ENCODE data around the gene HUS1.

The HUS1 gene

GRCh38 chr7:47979832-47980181 lies 392 bp upstream of the HUS1 start:
- no peak for DNase-seq (ENCODE audit: low read depth)

- DNase-seq (ENCODE audit: low read depth), result no peak
These were observed 648 bp downstream of the HUS1 start for GRCh38 chr7:47978790-47979144.

GRCh38 chr7:47973739-47974138 lies 5.7 kb downstream of the HUS1 start:
- DNase-seq (ENCODE audit: low read depth), result no peak

GRCh38 chr7:47970761-47971160 lies 8.7 kb downstream of the HUS1 start:
- no peak for DNase-seq (ENCODE audit: low read depth)

- DNase-seq (ENCODE audit: low read depth), result peak; percentile 46
These were observed 10.3 kb downstream of the HUS1 start for GRCh38 chr7:47968847-47969774.

- DNase-seq (ENCODE audit: low read depth), result no peak
These were observed 11.7 kb downstream of the HUS1 start for GRCh38 chr7:47967708-47968107.

GRCh38 chr7:47967123-47967522 lies 12.3 kb downstream of the HUS1 start:
- no peak for DNase-seq (ENCODE audit: low read depth)

- DNase-seq (ENCODE audit: low read depth), result no peak
These were observed 14.0 kb downstream of the HUS1 start for GRCh38 chr7:47965456-47965855.

- DNase-seq (ENCODE audit: low read depth), result no peak
These were observed 17.2 kb downstream of the HUS1 start for GRCh38 chr7:47962262-47962661.

- no peak for DNase-seq (ENCODE audit: low read depth)
These were observed 22.3 kb downstream of the HUS1 start for GRCh38 chr7:47957156-47957555.

- DNase-seq (ENCODE audit: low read depth), result no peak
These were observed 23.2 kb downstream of the HUS1 start for GRCh38 chr7:47956220-47956619.

- no peak for DNase-seq (ENCODE audit: low read depth)
These were observed 25.0 kb downstream of the HUS1 start for GRCh38 chr7:47954231-47954911.

- DNase-seq (ENCODE audit: low read depth), result no peak
These were observed 25.6 kb downstream of the HUS1 start for GRCh38 chr7:47953822-47954221.

- no peak for DNase-seq (ENCODE audit: low read depth)
These were observed 27.2 kb downstream of the HUS1 start for GRCh38 chr7:47952224-47952623.

- DNase-seq (ENCODE audit: low read depth), result no peak
These were observed 28.0 kb downstream of the HUS1 start for GRCh38 chr7:47951374-47951773.

GRCh38 chr7:47950714-47951113 lies 28.7 kb downstream of the HUS1 start:
- no peak for DNase-seq (ENCODE audit: low read depth)

- DNase-seq (ENCODE audit: low read depth), result no peak
These were observed 29.7 kb downstream of the HUS1 start for GRCh38 chr7:47949703-47950102.

GRCh38 chr7:47948141-47948790 lies 31.1 kb downstream of the HUS1 start, which contains the start of gene PKD1L1:
PKD1L1 (minus strand) TSS chr7:47948466; CDS start chr7:47948440, 26 bp downstream.
- no peak for DNase-seq (ENCODE audit: low read depth)

- no peak for DNase-seq (ENCODE audit: low read depth)
These were observed 32.1 kb downstream of the HUS1 start for GRCh38 chr7:47947355-47947749.

GRCh38 chr7:47946581-47947354 lies 32.6 kb downstream of the HUS1 start:
- DNase-seq (ENCODE audit: low read depth), result no peak

GRCh38 chr7:47945261-47946015 lies 34.0 kb downstream of the HUS1 start:
- peak; percentile 37 for DNase-seq (ENCODE audit: low read depth)

Data from fibroblast of the conjunctiva (primary cell).